ENCODE data around the gene NR2C2AP. TPM values are rescaled to one million over a fixed set of nuclear protein-coding genes. Genes with fewer than 3 reads are reported as not detected.

Gene NR2C2AP
- polyA plus RNA-seq (2012; ENCODE audit: low read depth, missing spikeins) = 13.3 TPM

GRCh38 chr19:19203012-19203856 lies at the start of gene NR2C2AP:
NR2C2AP (minus strand) TSS chr19:19203414; CDS start chr19:19203060, 354 bp downstream.
- TF ChIP-seq POLR2A (IDR thresholded peaks at IDR 0.05; ENCODE audit: low read depth, low read length) (peak; percentile 59), POLR2AphosphoS5 (IDR thresholded peaks at IDR 0.05; ENCODE audit: low read depth, low read length) (no peak; the same call in 1 of the 2 replicates)
- DNase-seq (ENCODE audit: insufficient read length, low spot score) (peak; percentile 98), FAIRE-seq (peak; percentile 90)

- no peak for DNase-seq (ENCODE audit: insufficient read length, low spot score)
- no peak for FAIRE-seq
- TF ChIP-seq TAF1 (IDR thresholded peaks at IDR 0.05; ENCODE audit: low read depth, low read length) = no peak
- TF ChIP-seq SPI1 (IDR thresholded peaks at IDR 0.05; ENCODE audit: low read depth, low read length) = no peak
- TF ChIP-seq PAX5 (IDR thresholded peaks at IDR 0.05; ENCODE audit: insufficient read depth, low read length, severe bottlenecking) = no peak
- no peak for TF ChIP-seq POLR2AphosphoS5 (IDR thresholded peaks at IDR 0.05; ENCODE audit: low read depth, low read length)
- TF ChIP-seq POU2F2 (IDR thresholded peaks at IDR 0.05; ENCODE audit: low read depth, low read length) = no peak
- no peak for TF ChIP-seq POLR2A (IDR thresholded peaks at IDR 0.05; ENCODE audit: low read depth, low read length)
Measured at GRCh38 chr19:19250196-19250801, 47.1 kb upstream of the NR2C2AP start.

GRCh38 chr19:19240476-19240875 lies 37.3 kb upstream of the NR2C2AP start:
- TF ChIP-seq POU2F2 (IDR thresholded peaks at IDR 0.05; ENCODE audit: low read depth, low read length) (no peak), TAF1 (IDR thresholded peaks at IDR 0.05; ENCODE audit: low read depth, low read length) (no peak), POLR2A (IDR thresholded peaks at IDR 0.05; ENCODE audit: low read depth, low read length) (no peak), SPI1 (IDR thresholded peaks at IDR 0.05; ENCODE audit: low read depth, low read length) (no peak), PAX5 (IDR thresholded peaks at IDR 0.05; ENCODE audit: insufficient read depth, low read length, severe bottlenecking) (no peak), POLR2AphosphoS5 (IDR thresholded peaks at IDR 0.05; ENCODE audit: low read depth, low read length) (no peak)

GRCh38 chr19:19239675-19240074 lies 36.5 kb upstream of the NR2C2AP start:
- no peak for DNase-seq (ENCODE audit: insufficient read length, low spot score)
- no peak for FAIRE-seq
- TF ChIP-seq TAF1 (IDR thresholded peaks at IDR 0.05; ENCODE audit: low read depth, low read length) (no peak), POU2F2 (IDR thresholded peaks at IDR 0.05; ENCODE audit: low read depth, low read length) (no peak), POLR2A (IDR thresholded peaks at IDR 0.05; ENCODE audit: low read depth, low read length) (no peak), PAX5 (IDR thresholded peaks at IDR 0.05; ENCODE audit: insufficient read depth, low read length, severe bottlenecking) (no peak), POLR2AphosphoS5 (IDR thresholded peaks at IDR 0.05; ENCODE audit: low read depth, low read length) (no peak), SPI1 (IDR thresholded peaks at IDR 0.05; ENCODE audit: low read depth, low read length) (no peak)

More at GRCh38 chr19:19240476-19240875, 37.3 kb upstream of the NR2C2AP start:
- FAIRE-seq (no peak), DNase-seq (ENCODE audit: insufficient read length, low spot score) (no peak)

- no peak for DNase-seq (ENCODE audit: insufficient read length, low spot score)
- no peak for FAIRE-seq
- TF ChIP-seq POLR2AphosphoS5 (IDR thresholded peaks at IDR 0.05; ENCODE audit: low read depth, low read length) = no peak
- no peak for TF ChIP-seq SPI1 (IDR thresholded peaks at IDR 0.05; ENCODE audit: low read depth, low read length)
- no peak for TF ChIP-seq POLR2A (IDR thresholded peaks at IDR 0.05; ENCODE audit: low read depth, low read length)
- no peak for TF ChIP-seq POU2F2 (IDR thresholded peaks at IDR 0.05; ENCODE audit: low read depth, low read length)
- TF ChIP-seq TAF1 (IDR thresholded peaks at IDR 0.05; ENCODE audit: low read depth, low read length) = no peak
- no peak for TF ChIP-seq PAX5 (IDR thresholded peaks at IDR 0.05; ENCODE audit: insufficient read depth, low read length, severe bottlenecking)
Measured at GRCh38 chr19:19238126-19238894, 35.1 kb upstream of the NR2C2AP start.

- peak; percentile 33 for FAIRE-seq
- TF ChIP-seq PAX5 (IDR thresholded peaks at IDR 0.05; ENCODE audit: insufficient read depth, low read length, severe bottlenecking) (no peak), POLR2AphosphoS5 (IDR thresholded peaks at IDR 0.05; ENCODE audit: low read depth, low read length) (no peak), TAF1 (IDR thresholded peaks at IDR 0.05; ENCODE audit: low read depth, low read length) (no peak), SPI1 (IDR thresholded peaks at IDR 0.05; ENCODE audit: low read depth, low read length) (no peak), POU2F2 (IDR thresholded peaks at IDR 0.05; ENCODE audit: low read depth, low read length) (no peak), POLR2A (IDR thresholded peaks at IDR 0.05; ENCODE audit: low read depth, low read length) (no peak)
Measured at GRCh38 chr19:19236173-19236572, 33.0 kb upstream of the NR2C2AP start.

GRCh38 chr19:19234220-19234816 lies 31.1 kb upstream of the NR2C2AP start:
- no peak for DNase-seq (ENCODE audit: insufficient read length, low spot score)
- no peak for FAIRE-seq
- TF ChIP-seq POLR2AphosphoS5 (IDR thresholded peaks at IDR 0.05; ENCODE audit: low read depth, low read length) (no peak), SPI1 (IDR thresholded peaks at IDR 0.05; ENCODE audit: low read depth, low read length) (no peak), TAF1 (IDR thresholded peaks at IDR 0.05; ENCODE audit: low read depth, low read length) (no peak)

More at GRCh38 chr19:19236173-19236572, 33.0 kb upstream of the NR2C2AP start:
- no peak for DNase-seq (ENCODE audit: insufficient read length, low spot score)

- no peak for FAIRE-seq
- no peak for DNase-seq (ENCODE audit: insufficient read length, low spot score)
- TF ChIP-seq SPI1 (IDR thresholded peaks at IDR 0.05; ENCODE audit: low read depth, low read length) = no peak
- TF ChIP-seq POU2F2 (IDR thresholded peaks at IDR 0.05; ENCODE audit: low read depth, low read length) = no peak
- no peak for TF ChIP-seq POLR2A (IDR thresholded peaks at IDR 0.05; ENCODE audit: low read depth, low read length)
- TF ChIP-seq TAF1 (IDR thresholded peaks at IDR 0.05; ENCODE audit: low read depth, low read length) = no peak
- TF ChIP-seq PAX5 (IDR thresholded peaks at IDR 0.05; ENCODE audit: insufficient read depth, low read length, severe bottlenecking) = no peak
- TF ChIP-seq POLR2AphosphoS5 (IDR thresholded peaks at IDR 0.05; ENCODE audit: low read depth, low read length) = no peak
Measured at GRCh38 chr19:19232261-19232721, 29.1 kb upstream of the NR2C2AP start.
